A673 (cell line): ENCODE measurements around the gene SPATC1L. TPM values are rescaled to one million over a fixed set of nuclear protein-coding genes. Genes with fewer than 3 reads are reported as not detected.
"Not testable (repeated sequence)": the region's sequence is repeated elsewhere in the genome, so short reads cannot be mapped to it uniquely, and the experiment has no call there.

ENCODE experiments used
- BruUV-seq: library from RNA; stranded (reverse); fragments of 400-500 nt; replicated peaks from 2 replicates; lab custom pipeline; 2021; lab: Mats Ljungman, UMichigan
- CTCF ChIA-PET: fragments of 300-600 bp; sonication (Branson Sonifier 250); formaldehyde crosslinking; loops from one replicate; lab custom pipeline; 2022; ENCODE audit warnings: antibody characterized with exemption; lab: Charles Lee
- POLR2A ChIA-PET: fragments of 300-600 bp; sonication (Branson Sonifier 250); formaldehyde crosslinking; loops from one replicate; lab custom pipeline; 2022; ENCODE audit warnings: antibody characterized with exemption; ENCODE audit not compliant: low non-redundant PET; lab: Charles Lee
- DNase-seq: peaks from one replicate; pipeline ENCODE4 v3.0.0-alpha.2; 2015; ENCODE audit warnings: low spot score
- H3K27ac ChIP-seq: fragments of 200-600 bp; sonication (generic); 2 replicates; pipeline ENCODE4 v1.5.1; 2016; ENCODE audit warnings: mixed run types, low read depth, mild to moderate bottlenecking, mixed read lengths, antibody characterized with exemption, low read length; ENCODE audit not compliant: poor library complexity, severe bottlenecking
- H3K27me3 ChIP-seq: fragments of 200-600 bp; sonication (generic); replicated peaks from 2 replicates; pipeline ENCODE4 v1.6.1; 2017; ENCODE audit warnings: mixed run types, low read depth, mild to moderate bottlenecking, mixed read lengths, antibody characterized with exemption, low read length; ENCODE audit not compliant: insufficient read depth, poor library complexity
- H3K36me3 ChIP-seq: fragments of 200-600 bp; sonication (generic); 2 replicates; pipeline ENCODE4 v1.6.1; 2016; ENCODE audit warnings: mixed run types, mild to moderate bottlenecking, mixed read lengths, antibody characterized with exemption, low read length; ENCODE audit not compliant: insufficient read depth, poor library complexity, severe bottlenecking
- H3K4me1 ChIP-seq: fragments of 200-600 bp; sonication (generic); 2 replicates; pipeline ENCODE4 v1.6.1; 2017; ENCODE audit warnings: mixed run types, mild to moderate bottlenecking, mixed read lengths, antibody characterized with exemption, low read length; ENCODE audit not compliant: insufficient read depth, poor library complexity, severe bottlenecking
- H3K4me3 ChIP-seq: fragments of 200-600 bp; sonication (generic); 2 replicates; pipeline ENCODE4 v1.5.1; 2016; ENCODE audit warnings: low read depth, mixed run types, mild to moderate bottlenecking, mixed read lengths, low read length; ENCODE audit not compliant: poor library complexity, severe bottlenecking
- H3K9me3 ChIP-seq: fragments of 200-600 bp; sonication (generic); 2 replicates; pipeline ENCODE4 v1.6.1; 2016; ENCODE audit warnings: mixed run types, low read depth, mild to moderate bottlenecking, mixed read lengths, antibody characterized with exemption, low read length; ENCODE audit not compliant: poor library complexity, severe bottlenecking
- CTCF ChIP-seq: fragments of 300-800, 200-600 bp; sonication (generic); conservative IDR thresholded peaks from 2 replicates; pipeline ENCODE4 v1.5.1; 2017; ENCODE audit warnings: low read depth, mild to moderate bottlenecking, antibody characterized with exemption, low read length, moderate library complexity, mixed read lengths
- EZH2 ChIP-seq: fragments of 200-600 bp; sonication (generic); IDR thresholded peaks from 2 replicates; pipeline ENCODE4 v1.6.1; 2017; ENCODE audit warnings: borderline replicate concordance, low read depth, mild to moderate bottlenecking, mixed read lengths, antibody characterized with exemption, low read length; ENCODE audit not compliant: poor library complexity, severe bottlenecking
- intact Hi-C: fragments of 100-400 bp; cut with micrococcal nuclease; formaldehyde crosslinking; loops from one replicate; pipeline ENCODE4 v1.10.0; 2022; ENCODE audit not compliant: unreplicated experiment
- total RNA-seq: library from RNA; stranded (reverse); gene quantifications from 2 replicates; pipeline ENCODE4 v1.2.3, GENCODE V29; 2021

SPATC1L gene
- total RNA-seq, 1 experiment from 2014 or later, result 30.9 TPM

- no TSS peak for BruUV-seq
- DNase-seq, result no peak
- Histone ChIP-seq H3K9me3 (no peaks in the 10 kb centered on the region), H3K4me3 (no peak overlapping the region), H3K4me1 (no peaks in the 10 kb centered on the region), H3K27ac (no peak overlapping the region), H3K36me3 (no peaks in the 10 kb centered on the region), H3K27me3 (no peaks in the 10 kb centered on the region)
- CTCF ChIA-PET, result interaction anchor here (0.6 to 2.1 kb wide), 7 partner anchors 10 to 497 kb away, joined by 3 to 20 read pairs (median 3); partner anchors contain the start of gene LSS
- no peak for TF ChIP-seq CTCF
- no peak for TF ChIP-seq EZH2
- POLR2A ChIA-PET, result no interaction called here
- intact Hi-C loops, result loop anchor here (5.0 kb wide), 1 partner anchor 171 kb away; no protein-coding TSS in a partner anchor
These were observed 41.4 kb downstream of the SPATC1L start for GRCh38 chr21:46142582-46143473.

DNA sequence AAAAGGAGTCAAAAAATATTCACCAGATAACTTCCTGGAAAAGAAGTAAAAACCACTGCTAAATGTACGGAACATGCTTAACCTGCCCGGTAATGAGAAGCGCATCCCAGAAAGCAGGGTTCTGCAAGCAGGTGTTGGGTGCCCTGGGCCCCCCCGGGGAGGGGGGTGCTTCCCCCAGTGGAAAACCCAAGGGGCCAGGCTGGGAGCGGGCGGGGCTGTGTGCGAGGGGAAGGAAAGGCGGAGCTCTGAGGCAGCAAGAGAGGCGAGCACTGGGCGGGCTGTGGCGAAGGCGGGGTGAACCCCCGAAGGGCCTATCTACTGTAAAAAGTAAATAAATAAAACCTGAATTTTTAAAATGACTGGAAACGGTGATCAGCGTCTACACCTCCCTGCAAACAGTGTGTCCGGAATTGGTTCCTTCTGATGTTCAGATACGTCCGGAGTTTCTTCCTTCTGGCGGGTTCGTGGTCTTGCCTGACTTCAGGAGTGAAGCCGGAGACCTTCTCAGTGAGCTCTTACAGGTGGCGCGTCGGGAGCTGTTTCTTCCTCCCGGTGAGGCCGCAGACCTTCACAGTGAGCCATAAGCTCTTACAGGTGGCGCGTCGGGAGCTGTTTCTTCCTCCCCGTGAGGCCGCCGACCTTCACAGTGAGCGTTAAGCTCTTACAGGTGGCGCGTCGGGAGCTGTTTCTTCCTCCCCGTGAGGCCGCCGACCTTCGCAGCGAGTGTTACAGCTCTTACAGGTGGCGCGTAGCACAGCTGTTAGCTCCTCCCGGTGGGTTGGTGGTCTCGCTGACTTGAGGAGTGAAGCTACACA, 42.3 kb downstream of the SPATC1L start:
- intact Hi-C loops, result loop anchor here (5.0 kb wide), 1 partner anchor 170 kb away; no protein-coding TSS in a partner anchor
- TF ChIP-seq CTCF, result no peak
- no peak for TF ChIP-seq EZH2
- POLR2A ChIA-PET, result no interaction called here
- H3K4me1 ChIP-seq, result no peaks in the 10 kb centered on the region
- H3K27me3 ChIP-seq, result no peaks in the 10 kb centered on the region
- H3K4me3 ChIP-seq, result no peak overlapping the region
- no peak for DNase-seq
- CTCF ChIA-PET, result no interaction called here
- no peak overlapping the region for H3K27ac ChIP-seq
- BruUV-seq, result no TSS peak
- no peaks in the 10 kb centered on the region for H3K36me3 ChIP-seq
- H3K9me3 ChIP-seq, result no peaks in the 10 kb centered on the region

GRCh38 chr21:46140352-46141003, 43.8 kb downstream of the SPATC1L start:
- H3K27me3 ChIP-seq, H3K36me3 ChIP-seq, H3K9me3 ChIP-seq, H3K27ac ChIP-seq, DNase-seq, CTCF ChIA-PET, H3K4me3 ChIP-seq, BruUV-seq, POLR2A ChIA-PET, H3K4me1 ChIP-seq: not testable (repeated sequence)
- intact Hi-C loops, result loop anchor here (5.0 kb wide), 1 partner anchor 168 kb away; no protein-coding TSS in a partner anchor
